Stimulated activated CD8-positive, alpha-beta memory T cell treated with anti-CD3 and anti-CD28 coated beads, Interleukin-4, amount 100 ng/mL, for 4 hours (primary cell): ENCODE measurements around the gene KIAA0513.

Experiments used
- DNase-seq, 2 donors: peaks; one replicate each; pipeline ENCODE4 v3.0.0-alpha.2; 2020; ENCODE audit warnings: low read depth in 2 of 2, low spot score in 1 of 2

The KIAA0513 gene

GRCh38 chr16:85087899-85088569, 60.4 kb downstream of the KIAA0513 start:
- DNase-seq = no peak

GRCh38 chr16:85088570-85089199, 61.1 kb downstream of the KIAA0513 start:
- DNase-seq = no peak

GRCh38 chr16:85089525-85089924, 61.9 kb downstream of the KIAA0513 start:
- no peak for DNase-seq

- no peak for DNase-seq
These were observed 62.6 kb downstream of the KIAA0513 start for GRCh38 chr16:85090181-85090580.

- DNase-seq = no peak
These were observed 63.4 kb downstream of the KIAA0513 start for GRCh38 chr16:85090873-85091521.

- DNase-seq = no peak
These were observed 63.9 kb downstream of the KIAA0513 start for GRCh38 chr16:85091522-85091910.

GRCh38 chr16:85092309-85092708, 64.7 kb downstream of the KIAA0513 start:
- DNase-seq = no peak

GRCh38 chr16:85092851-85093250, 65.3 kb downstream of the KIAA0513 start:
- DNase-seq = no peak

- no peak for DNase-seq
These were observed 66.1 kb downstream of the KIAA0513 start for GRCh38 chr16:85093705-85094104.

GRCh38 chr16:85094176-85094805, 66.7 kb downstream of the KIAA0513 start:
- no peak for DNase-seq

GRCh38 chr16:85094812-85095211, 67.2 kb downstream of the KIAA0513 start:
- DNase-seq = no peak

- DNase-seq = no peak
These were observed 69.3 kb downstream of the KIAA0513 start for GRCh38 chr16:85096921-85097320.

- DNase-seq = no peak
These were observed 71.0 kb downstream of the KIAA0513 start for GRCh38 chr16:85098565-85098964.

GRCh38 chr16:85100265-85100664, 72.7 kb downstream of the KIAA0513 start:
- DNase-seq = no peak

GRCh38 chr16:85101956-85102630, 74.5 kb downstream of the KIAA0513 start:
- DNase-seq = no peak

- no peak for DNase-seq
These were observed 75.8 kb downstream of the KIAA0513 start for GRCh38 chr16:85103114-85104079.

- no peak for DNase-seq
These were observed 76.6 kb downstream of the KIAA0513 start for GRCh38 chr16:85104147-85104546.

- no peak for DNase-seq
These were observed 77.3 kb downstream of the KIAA0513 start for GRCh38 chr16:85104821-85105391.

- DNase-seq = no peak
These were observed 77.9 kb downstream of the KIAA0513 start for GRCh38 chr16:85105475-85105874.

- no peak for DNase-seq
These were observed 79.5 kb downstream of the KIAA0513 start for GRCh38 chr16:85107083-85107482.
